Measurements from ENCODE around the gene AKR1A1. TPM values are rescaled to one million over a fixed set of nuclear protein-coding genes. Genes with fewer than 3 reads are reported as not detected.
"Not testable (repeated sequence)": the region's sequence is repeated elsewhere in the genome, so short reads cannot be mapped to it uniquely, and the experiment has no call there.

Gene AKR1A1
- total and polyA plus RNA-seq, 11 donors = 28.0 to 148 (median 44.3) TPM

GRCh38 chr1:45516036-45516435, 34.6 kb upstream of the AKR1A1 start:
- WGBS, 4 donors = 35 to 51% (median 44%) methylated on average over 3 of the region's 3 CpGs
- no peak for DNase-seq

GRCh38 chr1:45516465-45516864, 34.2 kb upstream of the AKR1A1 start:
- DNase-seq (no peak), ATAC-seq (no peak)
- H3K4me3 ChIP-seq = no peak overlapping the region
- H3K27ac ChIP-seq = peak overlapping the region in 1 of 12 donors; percentile 9
- no peaks in the 10 kb centered on the region for H3K9me3 ChIP-seq
- peaks cover 4 to 75% (median 70%) of the 10 kb centered on the region in 9 donors for H3K36me3 ChIP-seq
- intact Hi-C loops (cut with DNase I) = loop anchor here in 4 of 10 donors (5.0 to 10.0 kb wide), 4 partner anchors 36 to 368 kb away; partner anchors contain the start of gene AKR1A1 (in 1 of the 4)
- 89 to 99% (median 95%) methylated on average over 4 of the region's 4 CpGs for whole genome bisulfite sequencing, 4 donors
- no peak for TF ChIP-seq CTCF (IDR thresholded peaks at IDR 0.05)
- no peak for TF ChIP-seq POLR2A (IDR thresholded peaks at IDR 0.05)
- peaks cover 0 to 39% (median 21%) of the 10 kb centered on the region in 12 donors for H3K4me1 ChIP-seq
- H3K27me3 ChIP-seq = no peaks in the 10 kb centered on the region

More at GRCh38 chr1:45516036-45516435, 34.6 kb upstream of the AKR1A1 start:
- TF ChIP-seq POLR2A (IDR thresholded peaks at IDR 0.05) (no peak), CTCF (IDR thresholded peaks at IDR 0.05) (no peak)
- Histone ChIP-seq H3K27me3 (no peaks in the 10 kb centered on the region), H3K4me1 (peaks cover 0 to 39% (median 21%) of the 10 kb centered on the region in 12 donors), H3K4me3 (no peak overlapping the region), H3K27ac (peak overlapping the region in 1 of 12 donors; percentile 9), H3K9me3 (no peaks in the 10 kb centered on the region), H3K36me3 (peaks cover 4 to 80% (median 75%) of the 10 kb centered on the region in 9 donors)
- no peak for ATAC-seq
- intact Hi-C loops (cut with DNase I) = loop anchor here in 4 of 10 donors (5.0 to 10.0 kb wide), 4 partner anchors 36 to 369 kb away; partner anchors contain the start of gene AKR1A1 (in 1 of the 4)

GRCh38 chr1:45518366-45518765, 32.3 kb upstream of the AKR1A1 start:
- not testable (repeated sequence) for H3K27me3 ChIP-seq, ATAC-seq, H3K27ac ChIP-seq, H3K9me3 ChIP-seq, DNase-seq, H3K4me3 ChIP-seq
- intact Hi-C loops (cut with DNase I) = loop anchor here in 4 of 10 donors (5.0 to 10.0 kb wide), 4 partner anchors 34 to 366 kb away; partner anchors contain the start of gene AKR1A1 (in 1 of the 4)
- H3K36me3 ChIP-seq = peaks cover 0 to 56% (median 51%) of the 10 kb centered on the region in 9 donors
- peaks cover 0 to 46% (median 23%) of the 10 kb centered on the region in 12 donors for H3K4me1 ChIP-seq
- 82 to 95% (median 87%) methylated on average over 4 of the region's 4 CpGs for WGBS, 4 donors

GRCh38 chr1:45518910-45519309, 31.7 kb upstream of the AKR1A1 start:
- Histone ChIP-seq H3K27me3 (no peaks in the 10 kb centered on the region), H3K9me3 (no peaks in the 10 kb centered on the region), H3K4me3 (peak overlapping the region in 4 of 12 donors; percentile 1 to 83 (median 18)), H3K36me3 (peaks cover 0 to 51% (median 46%) of the 10 kb centered on the region in 9 donors), H3K4me1 (peaks cover 0 to 46% (median 23%) of the 10 kb centered on the region in 12 donors), H3K27ac (peak overlapping the region in 1 of 12 donors; percentile 11)
- no peak for TF ChIP-seq POLR2A (IDR thresholded peaks at IDR 0.05)
- TF ChIP-seq CTCF (IDR thresholded peaks at IDR 0.05) = no peak
- ATAC-seq = no peak
- WGBS, 4 donors = 7 to 18% (median 11%) methylated on average over 1 of the region's 1 CpG
- no peak for DNase-seq
- intact Hi-C loops (cut with DNase I) = loop anchor here in 4 of 10 donors (5.0 to 10.0 kb wide), 4 partner anchors 33 to 366 kb away; partner anchors contain the start of gene AKR1A1 (in 1 of the 4)

- not testable (repeated sequence) for DNase-seq, H3K9me3 ChIP-seq, H3K27me3 ChIP-seq, ATAC-seq
- H3K27ac ChIP-seq = peak overlapping the region in 1 of 12 donors; percentile 11
- 80 to 92% (median 81%) methylated on average over 16 of the region's 16 CpGs for WGBS, 4 donors
- intact Hi-C loops (cut with DNase I) = loop anchor here in 6 of 10 donors (2.0 to 10.0 kb wide), 9 partner anchors 31 to 365 kb away; partner anchors contain the start of genes GPBP1L1 (in 3 of the 6), TMEM69 (in 3 of the 6) and AKR1A1 (in 2 of the 6)
- peaks cover 0 to 42% (median 37%) of the 10 kb centered on the region in 9 donors for H3K36me3 ChIP-seq
- H3K4me1 ChIP-seq = peaks cover 0 to 46% (median 23%) of the 10 kb centered on the region in 12 donors
- peak overlapping the region in 5 of 12 donors; percentile 1 to 92 (median 83) for H3K4me3 ChIP-seq
Measured at GRCh38 chr1:45519774-45520173, 30.9 kb upstream of the AKR1A1 start.
